Spleen (tissue), 11 donors: Measurements from ENCODE around the gene GRIN3B. TPM values are rescaled to one million over a fixed set of nuclear protein-coding genes. Genes with fewer than 3 reads are reported as not detected.
A peak's percentile ranks its signal among the peaks of the same experiment; 100 is the strongest.

Experiments
- DNase-seq: peaks from one replicate; pipeline ENCODE4 v3.0.0-alpha.2; 2020
- H3K27ac ChIP-seq, 8 donors: fragments of 200-600 bp; sonication (generic) in 7 of 8; 1 replicate in 4 of 8; 2 replicates in 4 of 8; pipeline versions ENCODE4 v1.5.0 to v1.8.0; 2016 to 2021; ENCODE audit warnings: inconsistent platforms in 4 of 8, mild to moderate bottlenecking in 4 of 8, moderate library complexity in 1 of 8
- H3K27me3 ChIP-seq, 7 donors: fragments of 200-600 bp; sonication (generic) in 6 of 7; replicated peaks in 1 of 7; 1 replicate in 4 of 7; 2 replicates in 3 of 7; pipeline versions ENCODE4 v1.5.0 to v1.8.0; 2016 to 2021; ENCODE audit warnings: inconsistent platforms in 3 of 7, mild to moderate bottlenecking in 1 of 7
- H3K36me3 ChIP-seq, 6 donors: fragments of 200-600 bp; sonication (generic) in 5 of 6; 1 replicate in 4 of 6; 2 replicates in 2 of 6; pipeline versions ENCODE4 v1.5.0 to v1.8.0; 2016 to 2021; ENCODE audit warnings: inconsistent platforms in 2 of 6
- H3K4me1 ChIP-seq, 6 donors: fragments of 200-600 bp; sonication (generic) in 5 of 6; 1 replicate in 3 of 6; 2 replicates in 3 of 6; pipeline versions ENCODE4 v1.5.0 to v1.8.0; 2016 to 2021; ENCODE audit warnings: inconsistent platforms in 3 of 6
- H3K4me3 ChIP-seq, 8 donors: fragments of 200-600 bp; sonication (generic) in 7 of 8; 1 replicate in 4 of 8; 2 replicates in 4 of 8; pipeline versions ENCODE4 v1.5.0 to v1.8.0; 2016 to 2021; ENCODE audit warnings: inconsistent platforms in 4 of 8, mild to moderate bottlenecking in 4 of 8, moderate library complexity in 2 of 8
- H3K9me3 ChIP-seq, 8 donors: fragments of 200-600 bp; sonication (generic) in 7 of 8; 1 replicate in 4 of 8; 2 replicates in 4 of 8; pipeline versions ENCODE4 v1.5.0 to v1.8.0; 2016 to 2021; ENCODE audit warnings: inconsistent platforms in 4 of 8
- POLR2A ChIP-seq, 3 donors: fragments of 450-650 bp; IDR thresholded peaks; one replicate each; pipeline ENCODE4 v1.5.1; 2017; ENCODE audit warnings: antibody characterized with exemption in 3 of 3, mild to moderate bottlenecking in 1 of 3
- POLR2AphosphoS5 ChIP-seq, 3 donors: sonication (generic); formaldehyde crosslinking; IDR thresholded peaks; one replicate each; pipeline ENCODE4 v1.5.1; 2017; ENCODE audit warnings: antibody characterized with exemption in 3 of 3
- WGBS, 5 donors: extraction: QIAGEN DNeasy Blood & Tissue Kit in 3 of 5; methylation state at CpG; one replicate each; pipeline versions ENCODE4 v1.1.5 to v1.1.7; 2013 to 2018; 5-methylcytosine and 5-hydroxymethylcytosine counted together
- intact Hi-C: fragments of 100-400 bp; cut with DNase I; formaldehyde crosslinking; loops from one replicate; pipeline ENCODE4 v1.15.0; 2023; ENCODE audit warnings: low total_unique reads
- polyA plus RNA-seq, 3 donors: library from polyadenylated mRNA; stranded (reverse); fragments of 200-250 nt; gene quantifications; one replicate each; pipeline ENCODE4 v1.2.1, GENCODE V29; 2013
- total RNA-seq, 7 donors: library from RNA; depleted of rRNA in 3 of 7; stranded (reverse); fragments of >200 nt in 3 of 7; fragmentation: NEBNext Ultra II Directional in 4 of 7; extraction: Animal tissue kit (Norgen Biotek cat#: 25700) in 4 of 7; gene quantifications; one replicate each; pipeline versions ENCODE4 v1.1.0 to v1.2.1, GENCODE V29; 2016 to 2021
- TF ChIP-seq, protein P1 (sequence below), 11 experiments: fragments of 200-600 bp in 7 of 11; fragments of 450-650 bp in 4 of 11; sonication (generic) in 4 of 11; IDR thresholded peaks in 8 of 11; conservative IDR thresholded peaks in 3 of 11; 1 replicate in 7 of 11; 2 replicates in 4 of 11; pipeline versions ENCODE4 v1.4.0 to v1.8.0; 2016 to 2021; ENCODE audit warnings: antibody characterized with exemption in 11 of 11, inconsistent platforms in 4 of 11, mild to moderate bottlenecking in 1 of 11
- donor health status: healthy with polysubstance abuse.
- donor health status: DM: no; HTN: no; CAD: no; lungs with moderate emphysema.
- donor health status: DM: no; HTN: no; CAD: no.
- donor health status: Bipolar disorder and iron deficiency.
- donor health status: healthy.
- donor health status: DM: no; HTN: no; CAD: no.
- donor health status: DM: yes; HTN: yes; CAD: no.

GRIN3B gene
- total and polyA plus RNA-seq, 10 donors: 0.07 to 0.11 TPM; not detected in 8

DNA sequence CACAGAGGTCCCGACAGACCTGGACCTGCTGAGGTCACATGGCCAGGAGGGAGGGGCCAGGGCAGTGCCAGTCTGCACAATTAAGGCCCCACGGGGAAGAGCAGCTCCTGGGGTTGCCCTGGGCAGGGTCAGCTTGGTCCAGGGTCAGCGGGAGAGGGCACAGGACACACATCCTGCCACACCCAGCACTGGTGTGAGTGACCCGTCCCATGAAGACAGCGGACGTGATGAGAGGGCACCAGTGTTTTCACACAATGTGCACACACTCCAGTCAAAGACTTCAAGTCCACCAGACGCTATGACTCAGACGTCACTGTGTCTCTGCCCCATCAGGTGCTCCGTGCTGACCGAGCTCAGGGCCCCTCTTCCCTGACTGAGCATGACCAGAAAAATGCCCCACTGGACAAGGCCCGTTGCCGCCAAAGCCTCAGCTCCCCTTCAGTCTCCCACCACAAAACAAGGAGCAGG, 16.5 kb downstream of the GRIN3B start:
- Histone ChIP-seq H3K27ac (peak overlapping the region in 7 of 8 donors; percentile 63 to 98 (median 95)), H3K36me3 (peaks cover 3 to 67% (median 33%) of the 10 kb centered on the region in 6 donors), H3K27me3 (no peaks in the 10 kb centered on the region), H3K4me3 (peak overlapping the region in 1 of 8 donors; percentile 81), H3K4me1 (peaks cover 56 to 88% (median 75%) of the 10 kb centered on the region in 6 donors), H3K9me3 (no peaks in the 10 kb centered on the region)
- intact Hi-C loops: no loop called here
- DNase-seq: peak; percentile 84
- TF ChIP-seq POLR2A (IDR thresholded peaks at IDR 0.05): no peak
- TF ChIP-seq, protein P1, sequence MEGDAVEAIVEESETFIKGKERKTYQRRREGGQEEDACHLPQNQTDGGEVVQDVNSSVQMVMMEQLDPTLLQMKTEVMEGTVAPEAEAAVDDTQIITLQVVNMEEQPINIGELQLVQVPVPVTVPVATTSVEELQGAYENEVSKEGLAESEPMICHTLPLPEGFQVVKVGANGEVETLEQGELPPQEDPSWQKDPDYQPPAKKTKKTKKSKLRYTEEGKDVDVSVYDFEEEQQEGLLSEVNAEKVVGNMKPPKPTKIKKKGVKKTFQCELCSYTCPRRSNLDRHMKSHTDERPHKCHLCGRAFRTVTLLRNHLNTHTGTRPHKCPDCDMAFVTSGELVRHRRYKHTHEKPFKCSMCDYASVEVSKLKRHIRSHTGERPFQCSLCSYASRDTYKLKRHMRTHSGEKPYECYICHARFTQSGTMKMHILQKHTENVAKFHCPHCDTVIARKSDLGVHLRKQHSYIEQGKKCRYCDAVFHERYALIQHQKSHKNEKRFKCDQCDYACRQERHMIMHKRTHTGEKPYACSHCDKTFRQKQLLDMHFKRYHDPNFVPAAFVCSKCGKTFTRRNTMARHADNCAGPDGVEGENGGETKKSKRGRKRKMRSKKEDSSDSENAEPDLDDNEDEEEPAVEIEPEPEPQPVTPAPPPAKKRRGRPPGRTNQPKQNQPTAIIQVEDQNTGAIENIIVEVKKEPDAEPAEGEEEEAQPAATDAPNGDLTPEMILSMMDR (IDR thresholded peaks at IDR 0.05 in 8 of 11, conservative IDR thresholded peaks at IDR 0.05 in 3 of 11): no peak
- TF ChIP-seq POLR2AphosphoS5 (IDR thresholded peaks at IDR 0.05): peak; percentile 79 to 83 (median 81)
- 60 to 66% (median 62%) methylated on average over 3 to 12 of the region's 12 CpGs for WGBS, 5 donors

DNA sequence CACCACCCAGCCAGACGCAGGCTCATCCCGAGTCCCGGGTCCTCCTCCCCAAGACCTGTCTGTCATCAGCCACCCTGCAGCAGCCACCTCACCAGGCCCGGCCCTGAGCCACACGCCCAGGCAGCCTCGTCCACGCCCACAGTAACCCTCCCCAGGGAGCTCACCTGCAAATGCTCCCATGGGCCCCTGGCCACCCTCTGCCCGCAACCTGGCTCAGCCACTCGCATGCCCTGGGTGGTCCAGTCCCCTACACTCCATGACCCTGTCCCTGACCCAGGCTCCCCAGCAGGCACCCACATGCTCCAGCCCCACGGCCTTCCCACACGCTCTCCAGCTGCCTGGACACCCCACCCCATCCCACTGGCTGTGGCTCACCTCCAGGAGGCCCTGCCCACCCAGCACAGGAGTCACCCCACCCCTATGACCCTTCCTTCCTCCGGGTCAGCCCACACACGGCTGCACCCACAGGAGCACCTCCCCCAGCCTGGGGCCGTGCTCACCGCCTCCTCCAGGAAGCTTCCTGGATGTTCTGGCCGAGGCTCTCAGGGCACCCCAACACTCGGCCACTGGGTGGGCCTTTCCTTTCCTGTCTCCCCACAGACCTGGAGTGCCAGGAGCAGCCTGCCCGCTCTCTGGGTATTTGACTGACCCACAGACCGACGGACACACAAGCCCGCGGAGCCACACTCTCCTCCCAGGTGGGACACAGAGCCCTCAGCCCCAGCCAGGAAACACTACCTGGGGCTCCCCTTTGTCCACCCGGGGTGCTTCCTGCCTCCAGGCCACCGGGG, 17.1 kb downstream of the GRIN3B start:
- TF ChIP-seq POLR2AphosphoS5 (IDR thresholded peaks at IDR 0.05) (peak in 2 of 3 donors; percentile 6 to 42), POLR2A (IDR thresholded peaks at IDR 0.05) (no peak)
- TF ChIP-seq, protein P1 (IDR thresholded peaks at IDR 0.05 in 8 of 11, conservative IDR thresholded peaks at IDR 0.05 in 3 of 11): no peak
- peak; percentile 81 for DNase-seq
- Histone ChIP-seq H3K4me1 (peaks cover 58 to 94% (median 81%) of the 10 kb centered on the region in 6 donors), H3K9me3 (no peaks in the 10 kb centered on the region), H3K27ac (peak overlapping the region in 6 of 8 donors; percentile 64 to 98 (median 96)), H3K4me3 (peak overlapping the region in 2 of 8 donors; percentile 4 to 81), H3K36me3 (peaks cover 0 to 61% (median 27%) of the 10 kb centered on the region in 6 donors), H3K27me3 (no peaks in the 10 kb centered on the region)
- intact Hi-C loops: no loop called here
- WGBS, 5 donors: 48 to 66% (median 55%) methylated on average over 22 to 24 of the region's 24 CpGs

DNA sequence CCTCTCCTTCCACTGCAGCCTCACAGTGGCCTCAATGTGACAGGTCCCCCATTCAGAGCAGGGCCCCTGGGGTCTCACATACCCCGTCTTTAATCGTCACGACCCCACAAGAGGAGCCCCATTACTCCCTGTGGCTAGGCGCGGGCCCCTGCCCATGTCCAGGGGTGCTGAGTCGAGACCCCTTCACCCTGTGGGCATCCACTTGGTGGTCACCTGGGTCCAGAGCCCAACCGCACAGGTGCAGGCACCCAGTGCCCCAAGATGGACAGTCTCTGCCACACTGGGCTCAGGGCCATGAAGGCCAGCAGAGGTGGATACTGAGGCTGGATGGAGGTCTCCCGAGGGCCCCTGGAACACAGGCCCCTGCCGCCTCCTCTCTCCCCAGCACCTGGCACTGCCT, 17.7 kb downstream of the GRIN3B start:
- 81 to 94% (median 89%) methylated on average over 3 to 9 of the region's 9 CpGs for WGBS, 5 donors
- no peak for TF ChIP-seq POLR2A (IDR thresholded peaks at IDR 0.05)
- no peak for TF ChIP-seq POLR2AphosphoS5 (IDR thresholded peaks at IDR 0.05)
- TF ChIP-seq, protein P1 (IDR thresholded peaks at IDR 0.05 in 8 of 11, conservative IDR thresholded peaks at IDR 0.05 in 3 of 11): no peak
- intact Hi-C loops: no loop called here
- DNase-seq: peak; percentile 81
- Histone ChIP-seq H3K36me3 (peaks cover 0 to 55% (median 21%) of the 10 kb centered on the region in 6 donors), H3K27me3 (no peaks in the 10 kb centered on the region), H3K4me1 (peaks cover 58 to 94% (median 84%) of the 10 kb centered on the region in 6 donors), H3K4me3 (peak overlapping the region in 2 of 8 donors; percentile 4 to 81), H3K9me3 (no peaks in the 10 kb centered on the region), H3K27ac (peak overlapping the region in 6 of 8 donors; percentile 64 to 98 (median 96))

- TF ChIP-seq, protein P1 (IDR thresholded peaks at IDR 0.05 in 8 of 11, conservative IDR thresholded peaks at IDR 0.05 in 3 of 11): no peak
- TF ChIP-seq POLR2A (IDR thresholded peaks at IDR 0.05) (no peak), POLR2AphosphoS5 (IDR thresholded peaks at IDR 0.05) (no peak)
- Histone ChIP-seq H3K4me1 (peaks cover 58 to 94% (median 84%) of the 10 kb centered on the region in 6 donors), H3K9me3 (no peaks in the 10 kb centered on the region), H3K4me3 (peak overlapping the region in 2 of 8 donors; percentile 8 to 81), H3K27ac (peak overlapping the region in 6 of 8 donors; percentile 64 to 98 (median 96)), H3K27me3 (no peaks in the 10 kb centered on the region), H3K36me3 (peaks cover 0 to 50% (median 16%) of the 10 kb centered on the region in 6 donors)
- no peak for DNase-seq
- 40 to 77% (median 60%) methylated on average over 2 to 5 of the region's 5 CpGs for WGBS, 5 donors
- intact Hi-C loops: no loop called here
Observed at GRCh38 chr19:1018393-1018792, 18.2 kb downstream of the GRIN3B start.
